ENCODE data around the gene DCDC2C. TPM values are rescaled to one million over a fixed set of nuclear protein-coding genes. Genes with fewer than 3 reads are reported as not detected.
"Not testable (repeated sequence)": the region's sequence is repeated elsewhere in the genome, so short reads cannot be mapped to it uniquely, and the experiment has no call there.

Gene DCDC2C
- total RNA-seq, 1 donor from 2014 or later = not detected

DNA sequence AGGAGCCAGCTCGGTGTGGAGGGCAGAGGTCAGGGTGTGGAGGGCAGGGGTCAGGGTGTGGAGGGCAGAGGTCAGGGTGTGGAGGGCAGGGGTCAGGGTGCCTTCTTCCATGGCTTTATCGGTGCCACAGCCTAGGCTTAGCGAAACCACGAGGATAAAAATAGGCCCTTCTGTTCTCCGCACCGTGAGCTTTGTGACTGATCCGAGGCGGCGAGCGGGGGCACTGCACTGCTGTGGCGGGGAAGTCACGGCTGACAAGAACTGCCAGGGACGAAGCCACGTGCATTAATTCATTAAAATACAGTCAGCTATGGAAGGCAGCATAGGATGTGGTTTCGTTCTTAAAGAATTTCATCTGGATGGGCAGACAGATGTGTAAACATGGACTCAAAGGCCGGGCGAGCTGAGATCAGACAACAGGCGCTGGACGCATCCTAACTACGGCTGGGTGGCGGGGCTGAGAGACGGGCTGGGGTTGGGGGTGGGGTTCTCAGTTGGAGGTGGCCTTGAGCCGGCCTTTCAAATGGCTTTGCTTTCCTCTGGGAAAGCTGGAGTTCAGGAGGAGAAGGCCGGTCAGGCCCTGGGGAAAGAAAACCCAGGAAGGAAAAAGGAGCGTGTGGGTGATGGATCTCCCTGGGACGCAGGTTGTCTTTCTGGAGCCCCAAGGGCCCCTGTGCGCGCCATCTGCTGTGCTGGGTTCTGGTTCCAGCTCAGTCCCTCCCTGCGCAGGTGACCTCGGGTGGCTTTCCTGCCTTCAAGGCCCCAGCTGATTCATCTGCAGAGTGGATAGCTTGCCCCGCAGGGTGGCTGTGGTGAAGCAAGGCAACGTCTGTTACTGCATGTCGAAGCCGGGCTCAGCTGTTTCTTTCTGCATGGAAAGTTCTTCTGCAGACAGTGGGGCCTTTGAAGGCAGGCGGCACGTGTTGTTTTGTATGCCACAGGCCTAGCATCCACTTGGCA, 46.3 kb upstream of the DCDC2C start:
- DNase-seq = no peak
- Histone ChIP-seq H3K4me1 (peaks cover 9% of the 10 kb centered on the region), H3K27ac (no peak overlapping the region), H3K4me3 (no peak overlapping the region), H3K9me3 (no peaks in the 10 kb centered on the region), H3K36me3 (no peaks in the 10 kb centered on the region), H3K27me3 (no peaks in the 10 kb centered on the region)
- ATAC-seq = no peak
- intact Hi-C loops (cut with DNase I) = no loop called here
- TF ChIP-seq CTCF (IDR thresholded peaks at IDR 0.05) = no peak

DNA sequence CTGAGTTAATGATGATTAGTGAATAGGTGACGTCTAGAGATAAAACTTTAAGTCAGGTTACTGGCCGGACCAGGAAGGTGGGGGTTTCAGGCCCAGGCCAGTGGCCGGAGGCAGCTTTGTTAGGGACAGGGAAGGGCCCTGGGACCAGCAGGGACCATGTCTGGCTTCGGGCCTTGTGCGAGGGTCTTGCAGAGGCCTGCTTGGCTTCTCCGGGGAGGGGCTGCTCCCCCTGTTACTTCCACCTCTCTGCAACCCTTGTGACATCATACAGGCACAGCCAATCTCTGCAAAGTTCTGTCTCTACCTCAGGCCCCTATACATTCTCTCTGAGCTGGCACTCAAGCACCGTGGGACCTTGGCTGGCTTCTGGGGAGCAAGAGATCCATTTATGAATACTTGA, 45.5 kb upstream of the DCDC2C start, which contains the start of gene ALLC:
Gene ALLC (plus strand): TSS at position 320 of the 400 bp plus-strand sequence. CDS start 12,958 bp downstream, outside the sequence.
- Histone ChIP-seq H3K27ac (peak within 1 kb of the TSS; percentile 68), H3K4me3 (no peak within 1 kb of the TSS)
- no peak for TF ChIP-seq CTCF (IDR thresholded peaks at IDR 0.05)

DNA sequence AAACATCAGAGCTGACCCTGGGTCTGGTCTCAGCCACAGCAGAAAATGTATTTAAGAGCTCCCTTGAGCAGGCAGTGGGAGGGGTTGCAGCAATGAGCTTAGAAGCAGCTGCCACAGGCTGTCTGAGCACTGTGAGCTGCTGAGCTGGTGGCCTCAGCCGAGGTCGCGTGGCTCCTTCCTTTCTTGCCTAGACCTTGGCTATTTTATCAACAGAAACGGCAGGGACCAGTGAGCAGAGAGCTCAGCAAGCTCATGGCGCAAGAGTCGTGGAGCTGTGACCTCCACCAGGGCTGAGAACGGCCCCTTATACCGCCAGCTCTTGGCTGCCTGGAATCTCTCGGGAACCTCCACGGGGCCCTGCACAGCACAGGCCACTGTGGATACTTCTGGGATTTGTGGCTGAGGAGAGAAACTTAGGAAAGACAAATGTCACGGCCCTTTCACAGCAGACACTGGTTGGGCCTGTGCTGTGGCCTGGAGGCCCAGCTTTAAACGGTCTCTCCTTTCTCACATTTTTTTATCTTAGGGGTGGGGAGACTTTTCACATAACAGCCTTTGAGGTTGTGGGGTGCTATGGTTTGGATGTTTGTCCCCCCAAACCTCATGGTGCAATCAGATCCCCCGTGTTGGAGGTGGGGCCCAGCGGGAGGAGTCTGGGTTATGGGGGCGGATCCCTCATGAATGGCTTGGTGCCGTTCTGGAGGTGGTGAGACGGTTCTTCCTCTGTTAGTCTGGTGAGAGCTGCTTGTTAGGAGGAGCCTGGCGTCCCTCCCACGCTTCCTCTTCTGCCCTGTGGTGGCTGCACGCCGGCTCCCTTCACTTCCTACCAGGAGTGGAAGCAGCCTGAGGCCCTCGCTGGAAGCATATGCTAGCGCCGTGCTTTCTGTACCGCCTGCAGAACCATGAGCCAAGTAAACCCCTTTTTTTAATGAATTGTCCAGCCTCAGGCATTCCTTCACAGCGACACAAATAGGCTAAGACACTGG, 43.6 kb upstream of the DCDC2C start:
- ATAC-seq (peak; percentile 58), DNase-seq (peak; percentile 36)
- peaks cover 7% of the 10 kb centered on the region for H3K4me1 ChIP-seq
- no peak overlapping the region for H3K4me3 ChIP-seq
- H3K27ac ChIP-seq = peak overlapping the region; percentile 68
- no peaks in the 10 kb centered on the region for H3K27me3 ChIP-seq
- no peaks in the 10 kb centered on the region for H3K9me3 ChIP-seq
- intact Hi-C loops (cut with DNase I) = no loop called here
- no peak for TF ChIP-seq CTCF (IDR thresholded peaks at IDR 0.05)
- no peaks in the 10 kb centered on the region for H3K36me3 ChIP-seq

More for the DNA sequence above, 45.5 kb upstream of the DCDC2C start, which contains the start of gene ALLC:
- ATAC-seq (no peak), DNase-seq (no peak)
- Histone ChIP-seq H3K4me1 (peaks cover 7% of the 10 kb centered on the region), H3K27me3 (no peaks in the 10 kb centered on the region), H3K36me3 (no peaks in the 10 kb centered on the region), H3K9me3 (no peaks in the 10 kb centered on the region)
- intact Hi-C loops (cut with DNase I) = no loop called here

- H3K27ac ChIP-seq; H3K4me3 ChIP-seq; ATAC-seq; H3K4me1 ChIP-seq; intact Hi-C loops (cut with DNase I); H3K36me3 ChIP-seq; H3K9me3 ChIP-seq; H3K27me3 ChIP-seq: not testable (repeated sequence)
- peak; percentile 38 for DNase-seq
Observed at GRCh38 chr2:3660640-3661039, 42.7 kb upstream of the DCDC2C start.

- Histone ChIP-seq H3K9me3 (no peaks in the 10 kb centered on the region), H3K4me3 (no peak overlapping the region), H3K4me1 (peaks cover 7% of the 10 kb centered on the region), H3K27me3 (no peaks in the 10 kb centered on the region), H3K27ac (no peak overlapping the region), H3K36me3 (no peaks in the 10 kb centered on the region)
- intact Hi-C loops (cut with DNase I) = no loop called here
- TF ChIP-seq CTCF (IDR thresholded peaks at IDR 0.05) = no peak
- ATAC-seq (no peak), DNase-seq (peak; percentile 21)
Observed at GRCh38 chr2:3661149-3661660, 42.2 kb upstream of the DCDC2C start.

Data from upper lobe of right lung (tissue), 1 donor.